ENCODE measurements around the gene SSH2.

The SSH2 gene

GRCh38 chr17:29612404-29613280 lies 317.4 kb downstream of the SSH2 start:
- no peak for DNase-seq (ENCODE audit: low read depth)
- no peak overlapping the region for H3K4me3 ChIP-seq (ENCODE audit: control insufficient read depth, low read depth, low read length)
- TF ChIP-seq CTCF (IDR thresholded peaks at IDR 0.05; ENCODE audit: control insufficient read depth, insufficient read depth, low read depth, low read length, missing control alignments) = no peak

DNA sequence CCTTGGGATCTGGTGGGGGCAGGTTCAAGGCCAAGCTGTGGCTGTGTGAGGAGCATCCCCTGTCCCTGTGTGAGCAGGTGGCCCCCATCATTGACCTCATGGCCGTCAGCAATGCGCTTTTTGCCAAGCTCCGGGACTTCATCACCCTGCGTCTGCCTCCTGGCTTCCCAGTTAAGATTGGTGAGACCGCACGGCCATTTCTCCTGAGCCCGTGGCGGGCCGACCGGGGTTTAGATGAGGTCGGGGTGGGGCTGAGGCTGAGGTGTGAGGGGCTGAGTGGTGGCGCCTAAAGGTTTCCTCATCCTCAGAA lies 318.0 kb downstream of the SSH2 start:
- DNase-seq (ENCODE audit: low read depth) = no peak
- TF ChIP-seq CTCF (IDR thresholded peaks at IDR 0.05; ENCODE audit: control insufficient read depth, insufficient read depth, low read depth, low read length, missing control alignments) = no peak
- no peak overlapping the region for H3K4me3 ChIP-seq (ENCODE audit: control insufficient read depth, low read depth, low read length)

- H3K4me3 ChIP-seq (ENCODE audit: control insufficient read depth, low read depth, low read length) = no peak overlapping the region
- DNase-seq (ENCODE audit: low read depth) = no peak
- no peak for TF ChIP-seq CTCF (IDR thresholded peaks at IDR 0.05; ENCODE audit: control insufficient read depth, insufficient read depth, low read depth, low read length, missing control alignments)
Measured at GRCh38 chr17:29611351-29612093, 318.5 kb downstream of the SSH2 start.

- no peak overlapping the region for H3K4me3 ChIP-seq (ENCODE audit: control insufficient read depth, low read depth, low read length)
- TF ChIP-seq CTCF (IDR thresholded peaks at IDR 0.05; ENCODE audit: control insufficient read depth, insufficient read depth, low read depth, low read length, missing control alignments) = no peak
- DNase-seq (ENCODE audit: low read depth) = no peak
Measured at GRCh38 chr17:29610395-29610794, 319.6 kb downstream of the SSH2 start.

DNA sequence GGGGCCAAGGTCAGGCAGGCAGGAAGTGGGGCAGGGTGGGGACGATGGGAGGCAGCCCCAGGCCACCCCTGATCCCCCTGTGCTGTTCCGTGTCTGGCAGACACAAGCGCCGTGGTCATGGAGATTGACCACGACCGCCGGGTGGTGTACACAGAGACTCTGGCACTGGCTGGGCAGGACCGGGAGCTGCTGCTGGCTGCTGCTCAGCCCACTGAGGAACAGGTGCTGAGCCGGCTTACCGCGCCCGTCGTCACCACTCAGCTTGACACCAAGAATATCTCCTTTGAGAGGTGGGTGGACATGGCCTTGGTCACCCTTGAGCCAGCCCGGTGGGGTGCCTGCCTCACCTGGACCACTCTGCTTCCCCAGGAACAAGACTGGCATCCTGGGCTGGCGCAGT lies 321.0 kb downstream of the SSH2 start:
- TF ChIP-seq CTCF (IDR thresholded peaks at IDR 0.05; ENCODE audit: control insufficient read depth, insufficient read depth, low read depth, low read length, missing control alignments) = no peak

DNA sequence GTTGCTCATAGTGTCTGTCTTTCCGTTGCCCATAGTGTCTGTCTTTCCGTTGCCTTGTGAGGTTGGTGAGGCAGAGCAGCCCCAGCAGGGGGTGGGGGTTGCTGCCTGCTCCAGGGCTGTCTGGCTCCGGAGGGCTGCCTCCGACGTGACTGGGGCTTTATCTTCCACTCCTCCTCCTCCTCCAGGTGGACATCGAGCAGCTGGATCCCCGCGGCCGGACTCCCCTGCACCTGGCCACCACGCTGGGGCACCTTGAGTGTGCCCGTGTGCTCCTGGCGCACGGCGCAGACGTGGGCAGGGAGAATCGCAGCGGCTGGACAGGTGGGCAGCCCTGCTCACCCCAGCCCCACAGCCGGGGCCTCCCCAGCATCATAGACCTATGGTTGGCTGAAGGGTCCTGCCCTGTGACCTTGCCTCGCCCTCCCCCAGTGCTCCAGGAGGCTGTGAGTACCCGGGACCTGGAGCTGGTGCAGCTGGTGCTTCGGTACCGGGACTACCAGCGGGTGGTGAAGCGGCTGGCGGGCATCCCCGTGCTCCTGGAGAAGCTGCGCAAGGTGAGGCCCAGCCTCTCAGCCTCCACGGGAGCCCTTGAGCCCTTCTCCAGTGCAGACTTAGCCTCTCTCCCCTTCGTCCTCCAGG lies 322.4 kb downstream of the SSH2 start:
- DNase-seq (ENCODE audit: low read depth) = no peak
- no peak for TF ChIP-seq CTCF (IDR thresholded peaks at IDR 0.05; ENCODE audit: control insufficient read depth, insufficient read depth, low read depth, low read length, missing control alignments)
- H3K4me3 ChIP-seq (ENCODE audit: control insufficient read depth, low read depth, low read length) = no peak overlapping the region

More for the DNA sequence above, 321.0 kb downstream of the SSH2 start:
- no peak for DNase-seq (ENCODE audit: low read depth)
- no peak overlapping the region for H3K4me3 ChIP-seq (ENCODE audit: control insufficient read depth, low read depth, low read length)
